Measurements from ENCODE around the gene RBM12. TPM values are rescaled to one million over a fixed set of nuclear protein-coding genes. Genes with fewer than 3 reads are reported as not detected.

Gene RBM12
- total RNA-seq, 1 donor, result 56.1 TPM

DNA sequence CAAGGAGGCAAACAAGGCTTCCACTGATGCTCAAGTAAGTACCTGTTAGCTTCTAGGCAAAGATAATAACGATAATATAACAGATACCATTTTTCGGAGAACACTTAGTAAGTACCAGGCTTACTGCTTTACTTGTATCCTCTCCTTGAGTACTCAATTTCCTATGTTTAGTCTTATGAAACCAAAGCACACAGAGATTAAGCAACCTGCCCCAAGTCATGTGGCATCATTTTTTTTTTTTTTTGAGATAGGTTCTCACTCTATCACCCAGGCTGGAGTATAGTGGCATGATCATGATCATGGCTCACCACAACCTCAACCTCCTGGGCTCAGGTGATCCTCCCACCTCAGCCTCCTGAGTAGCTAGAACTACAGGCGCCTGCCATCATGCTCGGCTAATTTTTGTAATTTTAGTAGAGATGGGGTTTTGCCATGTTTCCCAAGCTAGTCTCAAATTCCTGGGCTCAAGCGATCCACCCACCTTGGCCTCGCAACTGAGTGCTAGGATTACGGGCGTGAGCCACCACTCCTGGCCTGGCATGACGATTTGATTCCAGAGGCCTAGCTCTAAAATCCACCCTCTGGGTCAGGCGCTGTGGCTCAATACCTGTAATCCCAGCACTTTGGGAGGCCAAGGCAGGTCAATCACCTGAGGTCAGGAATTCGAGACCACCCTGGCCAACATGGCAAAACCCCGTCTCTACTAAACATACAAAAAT, 35.1 kb downstream of the RBM12 start:
- no peak overlapping the region for H3K4me3 ChIP-seq (ENCODE audit: low read depth, low read length)
- peak; percentile 25 for DNase-seq (ENCODE audit: low read depth)
- TF ChIP-seq CTCF (IDR thresholded peaks at IDR 0.05; ENCODE audit: insufficient read depth, low read depth, low read length), result no peak

DNA sequence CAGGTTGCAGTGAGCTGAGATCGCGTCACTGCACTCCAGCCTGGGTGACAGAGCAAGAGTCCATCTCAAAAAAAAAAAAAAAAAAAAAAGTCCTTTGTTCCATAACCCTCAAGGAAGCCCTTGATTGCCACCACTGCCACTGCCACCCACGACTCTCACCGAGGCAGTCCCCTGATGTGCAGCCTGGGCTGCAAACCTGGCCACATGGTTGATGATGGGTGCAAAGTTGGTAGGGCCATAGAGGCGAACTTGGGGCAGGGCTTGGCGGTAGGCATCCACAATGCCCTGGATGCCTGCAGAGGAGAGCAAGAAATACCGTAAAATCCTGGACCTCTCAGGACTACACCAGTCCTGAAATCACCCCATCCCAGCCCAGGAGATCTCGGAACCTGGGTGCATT, 37.6 kb downstream of the RBM12 start:
- H3K4me3 ChIP-seq (ENCODE audit: low read depth, low read length), result no peak overlapping the region
- no peak for TF ChIP-seq CTCF (IDR thresholded peaks at IDR 0.05; ENCODE audit: insufficient read depth, low read depth, low read length)
- DNase-seq (ENCODE audit: low read depth), result no peak

GRCh38 chr20:35626386-35627001, 38.2 kb downstream of the RBM12 start:
- H3K4me3 ChIP-seq (ENCODE audit: low read depth, low read length), result no peak overlapping the region
- no peak for TF ChIP-seq CTCF (IDR thresholded peaks at IDR 0.05; ENCODE audit: insufficient read depth, low read depth, low read length)
- no peak for DNase-seq (ENCODE audit: low read depth)

GRCh38 chr20:35625584-35626385, 38.9 kb downstream of the RBM12 start:
- H3K4me3 ChIP-seq (ENCODE audit: low read depth, low read length), result no peak overlapping the region
- no peak for TF ChIP-seq CTCF (IDR thresholded peaks at IDR 0.05; ENCODE audit: insufficient read depth, low read depth, low read length)
- no peak for DNase-seq (ENCODE audit: low read depth)

GRCh38 chr20:35621560-35621946, 43.1 kb downstream of the RBM12 start:
- peak; percentile 13 for TF ChIP-seq CTCF (IDR thresholded peaks at IDR 0.05; ENCODE audit: insufficient read depth, low read depth, low read length)
- no peak overlapping the region for H3K4me3 ChIP-seq (ENCODE audit: low read depth, low read length)
- no peak for DNase-seq (ENCODE audit: low read depth)

GRCh38 chr20:35620818-35621559, 43.7 kb downstream of the RBM12 start:
- no peak for TF ChIP-seq CTCF (IDR thresholded peaks at IDR 0.05; ENCODE audit: insufficient read depth, low read depth, low read length)

More at GRCh38 chr20:35620818-35621559, 43.7 kb downstream of the RBM12 start:
- DNase-seq (ENCODE audit: low read depth), result no peak
- no peak overlapping the region for H3K4me3 ChIP-seq (ENCODE audit: low read depth, low read length)

All from fibroblast of villous mesenchyme (primary cell).